ENCODE results near the gene CDCA4.

Gene CDCA4

DNA sequence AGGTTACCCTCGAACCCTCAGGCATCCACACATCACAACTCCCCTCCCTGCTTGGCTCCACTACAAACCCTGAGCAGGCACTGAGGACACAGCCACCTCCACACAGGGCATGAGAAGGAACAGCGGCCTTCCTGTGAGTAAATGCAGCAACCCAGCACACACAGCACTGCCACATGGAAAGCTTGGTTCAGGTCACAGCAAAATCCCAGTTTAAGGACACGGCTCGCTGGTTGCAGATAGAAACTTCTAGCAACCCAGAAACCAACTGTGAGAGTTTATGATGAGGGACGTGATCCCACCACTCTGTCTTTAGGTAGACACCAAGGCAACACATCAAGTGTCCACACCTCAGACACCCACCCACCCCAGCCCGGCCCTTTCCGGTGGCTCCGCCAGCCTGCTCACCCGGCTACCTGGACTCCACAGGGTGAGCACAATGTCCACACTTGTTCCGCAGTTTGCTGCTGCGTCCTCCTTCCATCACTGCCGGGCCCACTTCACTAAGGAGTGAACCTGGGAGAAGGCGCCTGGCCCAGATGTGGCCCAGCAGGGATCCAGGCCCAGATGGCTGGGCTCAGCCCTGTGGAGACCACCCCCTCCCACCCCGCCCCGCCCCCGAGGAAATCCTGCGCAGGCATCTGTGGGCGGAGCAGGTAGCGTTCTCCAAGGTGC lies 13.2 kb downstream of the CDCA4 start:
- Histone ChIP-seq H3K4me3 (ENCODE audit: low read length) (no peak overlapping the region), H3F3A (ENCODE audit: control insufficient read depth, insufficient read depth) (no peaks in the 10 kb centered on the region), H3K9me2 (replicated peaks; ENCODE audit: control insufficient read depth, low read length) (no peaks in the 10 kb centered on the region), H3K27me3 (ENCODE audit: control insufficient read depth, low read length) (no peaks in the 10 kb centered on the region), H3K4me1 (ENCODE audit: control insufficient read depth, low read length) (no peaks in the 10 kb centered on the region), H3K36me3 (ENCODE audit: control insufficient read depth, low read length) (peaks cover 63% of the 10 kb centered on the region), H3K79me2 (ENCODE audit: control insufficient read depth, low read length) (peaks cover 51% of the 10 kb centered on the region), H3K27ac (ENCODE audit: low read depth, low read length) (no peak overlapping the region), H3K4me2 (ENCODE audit: low read length) (no peak overlapping the region), H3K9me3 (ENCODE audit: control insufficient read depth, insufficient read depth, low read length) (no peaks in the 10 kb centered on the region), H4K20me1 (ENCODE audit: control insufficient read depth, insufficient read depth, low read depth, low read length) (peaks cover 23% of the 10 kb centered on the region; the same call in 1 of the 2 replicates)
- TF ChIP-seq, protein P1, sequence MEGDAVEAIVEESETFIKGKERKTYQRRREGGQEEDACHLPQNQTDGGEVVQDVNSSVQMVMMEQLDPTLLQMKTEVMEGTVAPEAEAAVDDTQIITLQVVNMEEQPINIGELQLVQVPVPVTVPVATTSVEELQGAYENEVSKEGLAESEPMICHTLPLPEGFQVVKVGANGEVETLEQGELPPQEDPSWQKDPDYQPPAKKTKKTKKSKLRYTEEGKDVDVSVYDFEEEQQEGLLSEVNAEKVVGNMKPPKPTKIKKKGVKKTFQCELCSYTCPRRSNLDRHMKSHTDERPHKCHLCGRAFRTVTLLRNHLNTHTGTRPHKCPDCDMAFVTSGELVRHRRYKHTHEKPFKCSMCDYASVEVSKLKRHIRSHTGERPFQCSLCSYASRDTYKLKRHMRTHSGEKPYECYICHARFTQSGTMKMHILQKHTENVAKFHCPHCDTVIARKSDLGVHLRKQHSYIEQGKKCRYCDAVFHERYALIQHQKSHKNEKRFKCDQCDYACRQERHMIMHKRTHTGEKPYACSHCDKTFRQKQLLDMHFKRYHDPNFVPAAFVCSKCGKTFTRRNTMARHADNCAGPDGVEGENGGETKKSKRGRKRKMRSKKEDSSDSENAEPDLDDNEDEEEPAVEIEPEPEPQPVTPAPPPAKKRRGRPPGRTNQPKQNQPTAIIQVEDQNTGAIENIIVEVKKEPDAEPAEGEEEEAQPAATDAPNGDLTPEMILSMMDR (IDR thresholded peaks at IDR 0.05; ENCODE audit: low read depth, low read length, poor library complexity, severe bottlenecking), result no peak
- no peak for TF ChIP-seq EZH2phosphoT487 (IDR thresholded peaks at IDR 0.05; ENCODE audit: borderline replicate concordance, low read length)

DNA sequence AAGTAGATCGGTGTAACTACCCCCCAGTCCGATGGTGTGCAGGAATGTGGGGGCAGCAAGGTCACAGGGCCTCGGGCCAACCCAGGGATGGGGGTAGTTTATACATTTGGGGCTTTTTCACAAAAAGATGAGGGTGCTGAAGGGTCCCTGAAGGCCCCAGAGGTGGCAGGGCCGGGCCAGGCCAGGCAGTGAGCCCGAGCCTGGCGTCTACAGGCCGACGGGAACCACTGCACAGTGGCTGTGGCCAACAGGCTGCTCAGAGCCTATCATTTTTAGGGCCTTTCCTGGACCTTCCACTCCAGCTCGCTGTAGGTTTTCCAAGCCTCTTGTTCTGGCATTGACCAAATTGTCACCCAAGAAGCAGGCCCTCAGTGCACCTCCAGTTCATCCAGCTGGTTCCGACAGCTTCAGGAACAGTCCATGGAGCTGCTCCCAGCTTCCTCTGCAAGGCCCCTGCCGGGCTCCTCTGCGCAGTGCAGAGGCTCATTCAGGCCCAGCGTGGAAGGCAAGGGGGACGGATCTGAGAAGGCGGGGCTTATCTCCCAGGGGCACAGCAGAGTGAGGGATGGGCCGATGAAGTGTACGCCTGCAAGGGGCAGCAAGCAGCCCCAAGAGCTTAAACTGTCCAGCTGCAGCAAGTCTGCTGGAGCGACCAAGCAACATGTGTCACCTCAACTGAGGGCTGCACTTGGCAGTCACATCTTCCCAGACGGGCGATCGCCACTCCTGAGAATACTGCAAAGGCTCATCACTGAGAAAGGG lies 13.9 kb downstream of the CDCA4 start:
- Histone ChIP-seq H3K79me2 (ENCODE audit: control insufficient read depth, low read length) (peaks cover 44% of the 10 kb centered on the region), H3K36me3 (ENCODE audit: control insufficient read depth, low read length) (peaks cover 56% of the 10 kb centered on the region), H3K4me3 (ENCODE audit: low read length) (no peak overlapping the region), H3K9me2 (replicated peaks; ENCODE audit: control insufficient read depth, low read length) (no peaks in the 10 kb centered on the region), H3K27me3 (ENCODE audit: control insufficient read depth, low read length) (no peaks in the 10 kb centered on the region), H4K20me1 (ENCODE audit: control insufficient read depth, insufficient read depth, low read depth, low read length) (peaks cover 18% of the 10 kb centered on the region; the same call in 1 of the 2 replicates), H3K4me2 (ENCODE audit: low read length) (no peak overlapping the region), H3K27ac (ENCODE audit: low read depth, low read length) (no peak overlapping the region), H3F3A (ENCODE audit: control insufficient read depth, insufficient read depth) (no peaks in the 10 kb centered on the region), H3K4me1 (ENCODE audit: control insufficient read depth, low read length) (no peaks in the 10 kb centered on the region), H3K9me3 (ENCODE audit: control insufficient read depth, insufficient read depth, low read length) (no peaks in the 10 kb centered on the region)
- TF ChIP-seq, protein P1 (IDR thresholded peaks at IDR 0.05; ENCODE audit: low read depth, low read length, poor library complexity, severe bottlenecking), result no peak
- TF ChIP-seq EZH2phosphoT487 (IDR thresholded peaks at IDR 0.05; ENCODE audit: borderline replicate concordance, low read length), result no peak

DNA sequence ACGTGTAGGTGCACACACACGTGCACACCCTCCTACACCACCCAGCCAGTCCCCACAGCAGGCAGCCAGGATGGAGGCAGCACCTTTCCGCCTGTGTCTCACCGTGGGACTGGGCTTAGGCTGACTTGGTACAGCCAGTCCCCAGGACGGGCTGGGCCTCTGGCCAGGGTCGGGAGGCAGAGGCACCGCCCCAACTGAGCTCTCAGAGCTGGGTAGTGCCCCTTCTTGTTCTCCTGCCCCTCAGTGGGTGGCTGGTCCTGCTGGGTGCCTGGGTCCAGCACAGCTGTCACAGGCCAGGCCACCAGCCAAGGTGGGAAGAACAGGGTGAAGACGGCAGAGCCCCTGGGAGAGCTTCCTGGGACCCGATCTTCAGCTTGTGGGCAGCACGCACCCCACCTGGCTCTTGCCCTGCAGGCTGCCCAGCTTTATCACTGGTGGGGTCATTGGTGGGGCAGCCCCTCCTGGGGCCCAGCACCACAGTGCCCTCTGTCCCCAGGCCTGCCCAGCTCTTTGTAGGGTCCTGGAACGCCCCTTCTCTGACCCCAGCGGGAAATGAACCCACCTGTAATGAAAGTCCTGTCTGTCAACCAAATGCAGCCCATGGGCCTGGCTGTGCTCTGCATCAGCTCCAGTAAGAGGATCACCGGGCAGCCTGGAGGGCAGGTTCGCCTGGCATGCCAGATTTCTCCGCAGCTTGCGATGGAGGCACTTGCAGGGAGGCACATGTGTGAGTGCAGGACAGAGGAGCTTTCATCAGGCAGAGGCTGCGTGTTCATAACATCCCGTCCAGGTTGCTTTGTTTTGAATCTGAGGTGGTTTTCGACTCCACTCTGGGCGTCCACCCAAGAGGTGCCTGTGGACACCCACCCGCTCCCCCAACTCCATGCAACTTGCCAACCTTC lies 14.7 kb downstream of the CDCA4 start:
- no peaks in the 10 kb centered on the region for H3F3A ChIP-seq (ENCODE audit: control insufficient read depth, insufficient read depth)
- peaks cover 48% of the 10 kb centered on the region for H3K36me3 ChIP-seq (ENCODE audit: control insufficient read depth, low read length)
- no peaks in the 10 kb centered on the region for H3K27me3 ChIP-seq (ENCODE audit: control insufficient read depth, low read length)
- no peaks in the 10 kb centered on the region for H3K4me1 ChIP-seq (ENCODE audit: control insufficient read depth, low read length)
- no peaks in the 10 kb centered on the region for H3K9me2 ChIP-seq (replicated peaks; ENCODE audit: control insufficient read depth, low read length)
- H3K79me2 ChIP-seq (ENCODE audit: control insufficient read depth, low read length), result peaks cover 36% of the 10 kb centered on the region
- H3K27ac ChIP-seq (ENCODE audit: low read depth, low read length), result no peak overlapping the region
- H3K9me3 ChIP-seq (ENCODE audit: control insufficient read depth, insufficient read depth, low read length), result no peaks in the 10 kb centered on the region
- no peak overlapping the region for H3K4me3 ChIP-seq (ENCODE audit: low read length)
- 0 out of 2 replicates have a peak, but pooled peaks cover 14% of the 10 kb centered on the region for H4K20me1 ChIP-seq (ENCODE audit: control insufficient read depth, insufficient read depth, low read depth, low read length)
- H3K4me2 ChIP-seq (ENCODE audit: low read length), result no peak overlapping the region
- TF ChIP-seq, protein P1 (IDR thresholded peaks at IDR 0.05; ENCODE audit: low read depth, low read length, poor library complexity, severe bottlenecking), result no peak
- no peak for TF ChIP-seq EZH2phosphoT487 (IDR thresholded peaks at IDR 0.05; ENCODE audit: borderline replicate concordance, low read length)
